Activated B cell treated with CpG ODN at 0.5 μM for 24 hours (primary cell): ENCODE data around the gene ADARB2. TPM values are rescaled to one million over a fixed set of nuclear protein-coding genes. Genes with fewer than 3 reads are reported as not detected.

Source experiments
- ATAC-seq: fragments of 200-7000 bp; cut with Tn5 transposase; one replicate; pipeline ENCODE4 v1.10.0; 2021; ENCODE audit warnings: low read depth, mild to moderate bottlenecking, moderate library complexity
- CTCF ChIA-PET: fragments of 350-600 bp; sonication (Branson Sonifier 250); formaldehyde crosslinking; loops from one replicate; lab custom pipeline; 2021; ENCODE audit warnings: antibody characterized with exemption; lab: Charles Lee
- POLR2A ChIA-PET: fragments of 350-600 bp; sonication (Branson Sonifier 250); formaldehyde crosslinking; loops from one replicate; lab custom pipeline; 2021; ENCODE audit warnings: antibody characterized with exemption; lab: Charles Lee
- DNase-seq: peaks from one replicate; pipeline ENCODE4 v3.0.0; 2022
- H3K27ac Mint-ChIP-seq: one replicate; pipeline ENCODE4 v1.8.0; 2020; ENCODE audit warnings: mixed read lengths
- H3K27me3 Mint-ChIP-seq: one replicate; pipeline ENCODE4 v1.8.0; 2021; ENCODE audit warnings: mixed read lengths
- H3K36me3 Mint-ChIP-seq: one replicate; pipeline ENCODE4 v1.8.0; 2021; ENCODE audit warnings: low read depth, mixed read lengths
- H3K4me1 Mint-ChIP-seq: one replicate; pipeline ENCODE4 v1.8.0; 2021; ENCODE audit warnings: mixed read lengths
- H3K4me3 Mint-ChIP-seq: one replicate; pipeline ENCODE4 v1.8.0; 2020; ENCODE audit warnings: mild to moderate bottlenecking, mixed read lengths
- H3K9me3 Mint-ChIP-seq: one replicate; pipeline ENCODE4 v1.8.0; 2020; ENCODE audit warnings: mixed read lengths
- intact Hi-C: fragments of 100-400 bp; cut with micrococcal nuclease; formaldehyde crosslinking; loops from one replicate; pipeline ENCODE4 v1.15.1; 2024
- total RNA-seq: library from RNA; stranded (reverse); gene quantifications from 2 replicates; pipeline ENCODE4 v1.2.3, GENCODE V29; 2022
- TF ChIP-seq, protein P1 (sequence below): fragments of 200-600 bp; IDR thresholded peaks from one replicate; pipeline ENCODE4 v1.8.0; 2022; ENCODE audit warnings: antibody characterized with exemption, mild to moderate bottlenecking

Gene ADARB2
- total RNA-seq, 1 donor from 2014 or later: 0.11 TPM

DNA sequence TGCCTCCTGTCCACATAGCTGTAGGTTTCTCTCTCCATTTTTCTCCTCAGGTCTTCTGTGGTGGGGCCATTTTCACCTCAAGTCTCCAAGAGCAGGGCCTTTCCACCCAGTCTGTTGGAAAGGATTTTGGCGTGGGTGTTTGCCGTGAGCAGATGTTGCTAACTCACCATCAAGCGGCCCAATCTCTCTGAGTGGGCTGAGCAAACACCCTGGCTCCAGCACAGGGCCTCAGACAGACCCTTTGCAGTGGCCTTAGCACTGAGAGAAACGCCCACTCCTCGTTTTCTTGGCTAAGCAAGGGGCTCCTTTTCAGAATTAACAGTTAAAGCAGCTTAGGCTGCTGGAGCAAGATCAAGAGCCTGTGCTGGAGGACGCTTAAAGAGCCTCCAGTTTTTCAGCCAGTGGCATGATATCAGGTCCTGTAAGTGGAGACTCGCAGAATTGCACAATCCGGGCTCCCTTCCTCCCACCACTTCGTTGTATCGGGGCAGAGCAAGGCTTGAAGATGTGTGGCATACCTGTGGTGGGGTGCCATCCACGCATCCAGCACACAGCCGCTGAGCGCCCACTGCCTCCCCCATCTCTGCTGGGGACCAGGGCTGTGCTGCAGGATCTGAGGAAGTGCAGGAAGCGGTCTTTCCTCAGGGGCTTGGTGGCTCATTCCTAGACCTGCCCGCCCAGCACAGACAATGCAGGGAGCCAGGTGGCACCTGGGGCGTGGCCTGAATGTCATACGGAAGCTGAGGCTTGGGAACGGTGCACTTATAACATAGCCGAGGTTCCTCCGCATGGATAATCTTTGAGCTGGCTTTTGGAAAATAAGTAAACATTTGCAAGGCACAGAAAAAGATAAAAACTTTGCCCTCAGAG lies 142.7 kb downstream of the ADARB2 start:
- no peak for DNase-seq
- POLR2A ChIA-PET: no interaction called here
- CTCF ChIA-PET: no interaction called here
- TF ChIP-seq, protein P1, sequence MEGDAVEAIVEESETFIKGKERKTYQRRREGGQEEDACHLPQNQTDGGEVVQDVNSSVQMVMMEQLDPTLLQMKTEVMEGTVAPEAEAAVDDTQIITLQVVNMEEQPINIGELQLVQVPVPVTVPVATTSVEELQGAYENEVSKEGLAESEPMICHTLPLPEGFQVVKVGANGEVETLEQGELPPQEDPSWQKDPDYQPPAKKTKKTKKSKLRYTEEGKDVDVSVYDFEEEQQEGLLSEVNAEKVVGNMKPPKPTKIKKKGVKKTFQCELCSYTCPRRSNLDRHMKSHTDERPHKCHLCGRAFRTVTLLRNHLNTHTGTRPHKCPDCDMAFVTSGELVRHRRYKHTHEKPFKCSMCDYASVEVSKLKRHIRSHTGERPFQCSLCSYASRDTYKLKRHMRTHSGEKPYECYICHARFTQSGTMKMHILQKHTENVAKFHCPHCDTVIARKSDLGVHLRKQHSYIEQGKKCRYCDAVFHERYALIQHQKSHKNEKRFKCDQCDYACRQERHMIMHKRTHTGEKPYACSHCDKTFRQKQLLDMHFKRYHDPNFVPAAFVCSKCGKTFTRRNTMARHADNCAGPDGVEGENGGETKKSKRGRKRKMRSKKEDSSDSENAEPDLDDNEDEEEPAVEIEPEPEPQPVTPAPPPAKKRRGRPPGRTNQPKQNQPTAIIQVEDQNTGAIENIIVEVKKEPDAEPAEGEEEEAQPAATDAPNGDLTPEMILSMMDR: no peak
- no peak for ATAC-seq
- Mint-ChIP-seq H3K36me3 (no peaks in the 10 kb centered on the region), H3K4me3 (no peak overlapping the region), H3K4me1 (no peaks in the 10 kb centered on the region), H3K27ac (no peak overlapping the region), H3K9me3 (peaks cover 3% of the 10 kb centered on the region), H3K27me3 (peaks cover 15% of the 10 kb centered on the region)
- intact Hi-C loops: no loop called here

DNA sequence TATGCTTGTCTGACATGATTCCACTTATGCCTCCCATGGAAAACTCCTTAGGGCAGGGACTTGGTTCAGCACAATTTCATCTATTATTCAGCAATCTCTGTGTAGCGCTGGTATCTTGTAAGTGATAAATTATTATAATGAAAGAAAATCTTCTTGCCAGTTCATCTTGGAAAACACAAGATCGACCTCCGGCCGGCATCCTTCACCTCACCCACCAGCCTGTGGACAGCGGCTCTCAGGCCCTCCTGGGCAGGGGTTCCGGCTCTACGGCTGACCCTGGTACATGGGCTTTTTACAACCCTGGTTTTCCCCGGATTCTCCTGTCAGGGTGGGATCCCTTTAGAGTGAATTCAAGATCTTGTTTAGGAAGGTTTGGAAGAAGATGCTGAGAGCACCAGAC lies 145.6 kb downstream of the ADARB2 start:
- ChIA-PET CTCF (no interaction called here), POLR2A (no interaction called here)
- peaks cover 9% of the 10 kb centered on the region for H3K9me3 Mint-ChIP-seq
- TF ChIP-seq, protein P1: no peak
- no peak overlapping the region for H3K4me3 Mint-ChIP-seq
- H3K4me1 Mint-ChIP-seq: no peaks in the 10 kb centered on the region
- no peak overlapping the region for H3K27ac Mint-ChIP-seq
- no peak for DNase-seq
- no peaks in the 10 kb centered on the region for H3K36me3 Mint-ChIP-seq
- ATAC-seq: no peak
- peaks cover 15% of the 10 kb centered on the region for H3K27me3 Mint-ChIP-seq
- intact Hi-C loops: no loop called here

GRCh38 chr10:1591045-1591444 lies 146.3 kb downstream of the ADARB2 start:
- CTCF ChIA-PET: no interaction called here

GRCh38 chr10:1589257-1589656 lies 148.1 kb downstream of the ADARB2 start:
- POLR2A ChIA-PET: no interaction called here
- TF ChIP-seq, protein P1: no peak

More at GRCh38 chr10:1591045-1591444, 146.3 kb downstream of the ADARB2 start:
- H3K4me1 Mint-ChIP-seq: no peaks in the 10 kb centered on the region
- H3K36me3 Mint-ChIP-seq: no peaks in the 10 kb centered on the region
- ATAC-seq (no peak), DNase-seq (no peak)
- no peak overlapping the region for H3K4me3 Mint-ChIP-seq
- H3K9me3 Mint-ChIP-seq: peaks cover 9% of the 10 kb centered on the region
- intact Hi-C loops: no loop called here
- H3K27ac Mint-ChIP-seq: no peak overlapping the region
- peaks cover 10% of the 10 kb centered on the region for H3K27me3 Mint-ChIP-seq
- TF ChIP-seq, protein P1: no peak
- POLR2A ChIA-PET: no interaction called here

GRCh38 chr10:1582739-1583138 lies 154.6 kb downstream of the ADARB2 start:
- TF ChIP-seq, protein P1: no peak
- DNase-seq (no peak), ATAC-seq (no peak)
- no peaks in the 10 kb centered on the region for H3K36me3 Mint-ChIP-seq
- intact Hi-C loops: no loop called here
- peaks cover 5% of the 10 kb centered on the region for H3K9me3 Mint-ChIP-seq
- H3K27me3 Mint-ChIP-seq: no peaks in the 10 kb centered on the region
- H3K4me3 Mint-ChIP-seq: no peak overlapping the region
- CTCF ChIA-PET: no interaction called here
- H3K27ac Mint-ChIP-seq: no peak overlapping the region
- POLR2A ChIA-PET: no interaction called here
- peaks cover 31% of the 10 kb centered on the region for H3K4me1 Mint-ChIP-seq

More at GRCh38 chr10:1589257-1589656, 148.1 kb downstream of the ADARB2 start:
- no peaks in the 10 kb centered on the region for H3K36me3 Mint-ChIP-seq
- peaks cover 9% of the 10 kb centered on the region for H3K9me3 Mint-ChIP-seq
- no peak overlapping the region for H3K4me3 Mint-ChIP-seq
- H3K4me1 Mint-ChIP-seq: no peaks in the 10 kb centered on the region
- ATAC-seq (no peak), DNase-seq (no peak)
- intact Hi-C loops: no loop called here
- H3K27me3 Mint-ChIP-seq: peaks cover 4% of the 10 kb centered on the region
- H3K27ac Mint-ChIP-seq: no peak overlapping the region
- CTCF ChIA-PET: no interaction called here
